K562 (cell line): Measurements from ENCODE around the gene PET100.

ENCODE experiments used
- JUND ChIP-seq, 2 experiments: IDR thresholded peaks; 2 replicates in 1 of 2; 3 replicates in 1 of 2; pipeline ENCODE4 v1.6.1; 2011; ENCODE audit warnings: borderline replicate concordance in 2 of 2, low read depth in 2 of 2, low read length in 2 of 2, improper control_type of control experiment in 1 of 2, missing biosample characterization in 1 of 2, missing genetic modification characterization in 1 of 2, missing genetic modification reagents in 1 of 2
- NFE2L1 ChIP-seq: fragments of 450-650 bp; IDR thresholded peaks from 2 replicates; pipeline ENCODE4 v1.6.1; 2016; ENCODE audit warnings: missing genetic modification characterization, low read depth, mild to moderate bottlenecking, missing compliant biosample characterization, moderate library complexity, borderline replicate concordance
- POLR2A ChIP-seq: fragments of 450-650 bp; conservative IDR thresholded peaks from 2 replicates; pipeline ENCODE4 v1.6.1; 2016
- POLR3A ChIP-seq: IDR thresholded peaks from 2 replicates; pipeline ENCODE4 v1.6.1; 2011; ENCODE audit warnings: borderline replicate concordance, mild to moderate bottlenecking, moderate library complexity; ENCODE audit not compliant: insufficient read length, insufficient read depth; ENCODE audit errors: extremely low read depth
- ZNF408 ChIP-seq: fragments of 250-450 bp; sonication (Bioruptor Pico); IDR thresholded peaks from 2 replicates; pipeline ENCODE4 v1.4.0; 2020; ENCODE audit warnings: low read depth, mild to moderate bottlenecking, moderate library complexity
- TF ChIP-seq, protein P1 (sequence below), 3 experiments: IDR thresholded peaks in 2 of 3; conservative IDR thresholded peaks in 1 of 3; 2 replicates each; pipeline ENCODE4 v1.5.1; 2011 to 2012; ENCODE audit warnings: low read length in 3 of 3, mild to moderate bottlenecking in 3 of 3, control low read depth in 2 of 3, improper control_type of control experiment in 1 of 3, inconsistent platforms in 1 of 3, low read depth in 1 of 3, mixed read lengths in 1 of 3, moderate library complexity in 1 of 3; ENCODE audit not compliant: insufficient read depth in 2 of 3
- TF ChIP-seq, protein P2 (sequence below), 2 experiments: fragments of 450-650 bp in 1 of 2; sonication (generic) in 1 of 2; formaldehyde crosslinking; conservative IDR thresholded peaks; 2 replicates each; pipeline versions ENCODE4 v1.4.0 to v1.8.1; 2020 to 2022; ENCODE audit warnings: mild to moderate bottlenecking in 1 of 2, missing genetic modification reagents in 1 of 2

DNA sequence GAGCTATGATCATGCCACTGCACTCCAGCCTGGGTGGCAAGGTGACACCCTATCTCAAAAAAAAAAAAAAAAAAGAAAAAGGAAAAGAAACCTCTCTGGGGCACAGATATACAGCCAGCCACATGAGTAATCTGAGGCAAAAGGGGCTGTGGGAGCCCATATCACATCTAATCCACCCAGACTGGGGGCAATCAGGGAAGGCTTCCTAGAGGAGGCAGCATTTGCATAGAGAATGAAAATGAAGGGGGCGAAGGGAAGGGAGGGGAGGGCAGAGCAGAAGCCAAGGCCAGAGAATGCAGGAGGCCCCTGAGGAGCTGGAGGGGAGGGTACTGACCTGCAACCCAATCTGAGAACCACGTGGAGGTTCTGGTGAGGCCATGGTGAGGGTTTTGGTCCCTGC is 20.6 kb downstream of the PET100 start:
- no peak for TF ChIP-seq JUND (IDR thresholded peaks at IDR 0.05; ENCODE audit: borderline replicate concordance, low read depth, low read length)
- TF ChIP-seq JUND (tag; IDR thresholded peaks at IDR 0.05; ENCODE audit: borderline replicate concordance, low read depth, low read length) = no peak
- TF ChIP-seq POLR3A = no peak
- TF ChIP-seq, protein P1, sequence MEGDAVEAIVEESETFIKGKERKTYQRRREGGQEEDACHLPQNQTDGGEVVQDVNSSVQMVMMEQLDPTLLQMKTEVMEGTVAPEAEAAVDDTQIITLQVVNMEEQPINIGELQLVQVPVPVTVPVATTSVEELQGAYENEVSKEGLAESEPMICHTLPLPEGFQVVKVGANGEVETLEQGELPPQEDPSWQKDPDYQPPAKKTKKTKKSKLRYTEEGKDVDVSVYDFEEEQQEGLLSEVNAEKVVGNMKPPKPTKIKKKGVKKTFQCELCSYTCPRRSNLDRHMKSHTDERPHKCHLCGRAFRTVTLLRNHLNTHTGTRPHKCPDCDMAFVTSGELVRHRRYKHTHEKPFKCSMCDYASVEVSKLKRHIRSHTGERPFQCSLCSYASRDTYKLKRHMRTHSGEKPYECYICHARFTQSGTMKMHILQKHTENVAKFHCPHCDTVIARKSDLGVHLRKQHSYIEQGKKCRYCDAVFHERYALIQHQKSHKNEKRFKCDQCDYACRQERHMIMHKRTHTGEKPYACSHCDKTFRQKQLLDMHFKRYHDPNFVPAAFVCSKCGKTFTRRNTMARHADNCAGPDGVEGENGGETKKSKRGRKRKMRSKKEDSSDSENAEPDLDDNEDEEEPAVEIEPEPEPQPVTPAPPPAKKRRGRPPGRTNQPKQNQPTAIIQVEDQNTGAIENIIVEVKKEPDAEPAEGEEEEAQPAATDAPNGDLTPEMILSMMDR (IDR thresholded peaks at IDR 0.05 in 2 of 3, conservative IDR thresholded peaks at IDR 0.05 in 1 of 3; ENCODE audit: insufficient read depth in 2 of 3, low read depth in 1 of 3, low read length in 3 of 3) = no peak
- TF ChIP-seq NFE2L1 (tag) = no peak
- no peak for TF ChIP-seq POLR2A
- TF ChIP-seq ZNF408 (CRISPR knock-in tag) = no peak
- TF ChIP-seq, protein P2, sequence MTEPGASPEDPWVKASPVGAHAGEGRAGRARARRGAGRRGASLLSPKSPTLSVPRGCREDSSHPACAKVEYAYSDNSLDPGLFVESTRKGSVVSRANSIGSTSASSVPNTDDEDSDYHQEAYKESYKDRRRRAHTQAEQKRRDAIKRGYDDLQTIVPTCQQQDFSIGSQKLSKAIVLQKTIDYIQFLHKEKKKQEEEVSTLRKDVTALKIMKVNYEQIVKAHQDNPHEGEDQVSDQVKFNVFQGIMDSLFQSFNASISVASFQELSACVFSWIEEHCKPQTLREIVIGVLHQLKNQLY (CRISPR knock-in tag; conservative IDR thresholded peaks at IDR 0.05) = no peak
